GM12878 (cell line): ENCODE data around the gene YPEL3.

Source experiments
- ATF3 ChIP-seq: IDR thresholded peaks from 2 replicates; pipeline ENCODE4 v1.6.1; 2011; ENCODE audit warnings: low read depth, mild to moderate bottlenecking, low read length, moderate library complexity, borderline replicate concordance; ENCODE audit errors: extremely low read depth
- CTCF ChIP-seq, 3 experiments: IDR thresholded peaks in 2 of 3; conservative IDR thresholded peaks in 1 of 3; 2 replicates each; pipeline ENCODE4 v1.5.1; 2011; ENCODE audit warnings: low read depth in 3 of 3, low read length in 3 of 3, mild to moderate bottlenecking in 3 of 3, control low read depth in 2 of 3, moderate library complexity in 2 of 3, inconsistent platforms in 1 of 3, mixed read lengths in 1 of 3; ENCODE audit not compliant: control insufficient read depth in 2 of 3, insufficient read depth in 1 of 3; ENCODE audit errors: extremely low read depth in 1 of 3
- NR2C2 ChIP-seq: IDR thresholded peaks from 2 replicates; pipeline ENCODE4 v1.6.1; 2011; ENCODE audit warnings: borderline replicate concordance, low read depth; ENCODE audit not compliant: control insufficient read depth, insufficient read length
- POLR2A ChIP-seq: IDR thresholded peaks from 2 replicates; pipeline ENCODE4 v1.6.1; 2011; ENCODE audit warnings: low read depth, mild to moderate bottlenecking, low read length
- POLR2AphosphoS5 ChIP-seq: IDR thresholded peaks from 2 replicates; pipeline ENCODE4 v1.6.1; 2011; ENCODE audit warnings: mild to moderate bottlenecking, low read length, inconsistent platforms
- USF2 ChIP-seq: IDR thresholded peaks from 2 replicates; pipeline ENCODE4 v1.6.1; 2011; ENCODE audit warnings: low read depth, low read length, improper control_type of control experiment, borderline replicate concordance
- YY1 ChIP-seq: IDR thresholded peaks from 2 replicates; pipeline ENCODE4 v1.6.1; 2011; ENCODE audit warnings: low read depth, mild to moderate bottlenecking, low read length
- ZNF384 ChIP-seq: IDR thresholded peaks from 2 replicates; pipeline ENCODE4 v1.6.1; 2012; ENCODE audit warnings: low read depth, mild to moderate bottlenecking, low read length, improper control_type of control experiment, borderline replicate concordance
- ZSCAN29 ChIP-seq: fragments of 450-650 bp; IDR thresholded peaks from 2 replicates; pipeline ENCODE4 v1.6.1; 2017; ENCODE audit warnings: mild to moderate bottlenecking, moderate library complexity

GRCh38 chr16:30094541-30095165 is 1.4 kb downstream of the YPEL3 start:
- TF ChIP-seq NR2C2 (no peak), POLR2AphosphoS5 (no peak), CTCF (IDR thresholded peaks at IDR 0.05 in 2 of 3, conservative IDR thresholded peaks at IDR 0.05 in 1 of 3; ENCODE audit: control insufficient read depth in 2 of 3, extremely low read depth in 1 of 3, insufficient read depth in 1 of 3, low read depth in 3 of 3, low read length in 3 of 3) (no peak), POLR2A (no peak), ZSCAN29 (no peak), YY1 (no peak), USF2 (no peak), ZNF384 (no peak), ATF3 (no peak)
